Epithelial cell of esophagus (primary cell): ENCODE results near the gene SH3BP5.

Experiments used
- DNase-seq: peaks from one replicate; pipeline ENCODE4 v3.0.0; 2010; ENCODE audit warnings: low read depth
- H3K4me3 ChIP-seq: 2 replicates; pipeline ENCODE4 v1.5.1; 2011; ENCODE audit warnings: mild to moderate bottlenecking, low read length, control low read depth
- TF ChIP-seq, protein P1 (sequence below): IDR thresholded peaks from 2 replicates; pipeline ENCODE4 v1.5.1; 2011; ENCODE audit warnings: low read depth, mild to moderate bottlenecking, low read length, control low read depth, inconsistent platforms; ENCODE audit not compliant: insufficient read depth; ENCODE audit errors: missing control alignments

SH3BP5 gene

DNA sequence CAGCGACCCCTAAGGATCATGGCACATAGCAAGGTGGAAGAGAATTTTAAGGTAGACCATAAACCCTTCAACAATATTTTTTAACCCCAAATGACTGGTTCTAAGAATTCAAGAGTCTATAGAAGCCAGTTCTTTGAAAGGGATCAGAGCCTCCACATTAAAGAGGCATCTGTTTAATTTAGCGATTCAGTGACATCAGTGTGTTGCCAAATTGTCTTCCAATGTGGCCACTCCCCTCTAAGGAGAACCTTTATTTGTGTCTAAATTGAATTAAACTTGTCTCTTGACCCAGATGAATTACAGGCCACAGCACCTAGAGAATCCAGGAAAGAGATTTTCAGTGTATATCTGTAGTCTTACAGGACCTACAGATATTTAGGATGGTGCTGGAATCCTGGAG lies 6.6 kb upstream of the SH3BP5 start:
- TF ChIP-seq, protein P1, sequence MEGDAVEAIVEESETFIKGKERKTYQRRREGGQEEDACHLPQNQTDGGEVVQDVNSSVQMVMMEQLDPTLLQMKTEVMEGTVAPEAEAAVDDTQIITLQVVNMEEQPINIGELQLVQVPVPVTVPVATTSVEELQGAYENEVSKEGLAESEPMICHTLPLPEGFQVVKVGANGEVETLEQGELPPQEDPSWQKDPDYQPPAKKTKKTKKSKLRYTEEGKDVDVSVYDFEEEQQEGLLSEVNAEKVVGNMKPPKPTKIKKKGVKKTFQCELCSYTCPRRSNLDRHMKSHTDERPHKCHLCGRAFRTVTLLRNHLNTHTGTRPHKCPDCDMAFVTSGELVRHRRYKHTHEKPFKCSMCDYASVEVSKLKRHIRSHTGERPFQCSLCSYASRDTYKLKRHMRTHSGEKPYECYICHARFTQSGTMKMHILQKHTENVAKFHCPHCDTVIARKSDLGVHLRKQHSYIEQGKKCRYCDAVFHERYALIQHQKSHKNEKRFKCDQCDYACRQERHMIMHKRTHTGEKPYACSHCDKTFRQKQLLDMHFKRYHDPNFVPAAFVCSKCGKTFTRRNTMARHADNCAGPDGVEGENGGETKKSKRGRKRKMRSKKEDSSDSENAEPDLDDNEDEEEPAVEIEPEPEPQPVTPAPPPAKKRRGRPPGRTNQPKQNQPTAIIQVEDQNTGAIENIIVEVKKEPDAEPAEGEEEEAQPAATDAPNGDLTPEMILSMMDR = no peak
- H3K4me3 ChIP-seq = no peak overlapping the region

DNA sequence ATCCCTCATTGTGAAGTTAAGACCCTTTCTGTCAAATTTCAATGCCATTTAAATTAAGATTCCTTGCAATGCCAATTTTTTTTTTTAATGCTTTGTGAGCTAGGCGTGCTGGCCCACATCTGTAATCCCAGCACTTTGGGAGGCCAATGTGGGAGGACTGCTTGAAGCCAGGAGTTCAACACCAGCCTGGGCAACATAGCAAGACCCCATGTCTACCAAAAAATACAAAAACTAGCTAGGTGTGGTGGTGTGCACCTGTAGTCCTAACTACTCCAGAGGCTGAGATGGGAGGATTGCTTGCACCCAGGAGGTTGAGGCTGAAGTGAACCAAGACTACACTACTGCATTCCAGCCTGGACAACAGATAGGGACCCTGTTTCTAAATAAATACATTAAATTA lies 5.6 kb upstream of the SH3BP5 start:
- TF ChIP-seq, protein P1 = no peak
- no peak overlapping the region for H3K4me3 ChIP-seq
- no peak for DNase-seq

More for the DNA sequence above, 6.6 kb upstream of the SH3BP5 start:
- DNase-seq = no peak

DNA sequence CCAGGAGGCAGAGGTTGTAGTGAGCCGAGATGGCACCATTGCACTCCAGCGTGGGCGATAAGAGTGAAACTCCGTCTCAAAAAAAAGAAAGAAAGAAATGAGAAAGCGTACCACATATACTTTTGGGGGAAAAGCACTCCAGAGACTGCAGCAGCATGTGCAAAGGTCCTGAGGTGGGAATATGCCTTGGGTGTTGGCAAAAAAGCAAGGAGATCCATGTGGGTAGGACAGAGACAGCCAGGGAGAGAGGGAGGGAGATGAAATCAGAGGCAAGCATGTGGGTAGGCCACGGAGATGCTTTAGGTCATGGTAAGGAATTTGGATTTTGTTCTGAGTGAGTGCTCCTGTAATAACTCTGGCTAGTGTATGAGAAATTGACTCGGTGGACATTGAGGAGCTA lies 3.7 kb upstream of the SH3BP5 start:
- TF ChIP-seq, protein P1 = no peak
- DNase-seq = no peak
- H3K4me3 ChIP-seq = no peak overlapping the region

DNA sequence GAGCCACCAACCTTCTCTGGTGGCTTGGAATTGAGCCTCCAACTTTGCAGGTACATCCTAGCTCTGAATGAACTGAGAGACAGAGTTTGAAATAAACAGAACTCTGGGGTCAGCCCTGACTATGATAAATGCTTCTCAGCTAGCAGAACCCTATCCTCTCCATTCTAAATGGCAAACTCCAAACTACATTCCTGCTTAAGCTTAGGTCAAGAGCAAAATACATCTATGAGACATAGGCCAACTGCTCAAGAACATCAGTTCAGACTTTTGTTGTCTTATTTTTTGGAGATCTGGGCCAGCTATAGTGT lies 1.5 kb upstream of the SH3BP5 start:
- no peak for DNase-seq

DNA sequence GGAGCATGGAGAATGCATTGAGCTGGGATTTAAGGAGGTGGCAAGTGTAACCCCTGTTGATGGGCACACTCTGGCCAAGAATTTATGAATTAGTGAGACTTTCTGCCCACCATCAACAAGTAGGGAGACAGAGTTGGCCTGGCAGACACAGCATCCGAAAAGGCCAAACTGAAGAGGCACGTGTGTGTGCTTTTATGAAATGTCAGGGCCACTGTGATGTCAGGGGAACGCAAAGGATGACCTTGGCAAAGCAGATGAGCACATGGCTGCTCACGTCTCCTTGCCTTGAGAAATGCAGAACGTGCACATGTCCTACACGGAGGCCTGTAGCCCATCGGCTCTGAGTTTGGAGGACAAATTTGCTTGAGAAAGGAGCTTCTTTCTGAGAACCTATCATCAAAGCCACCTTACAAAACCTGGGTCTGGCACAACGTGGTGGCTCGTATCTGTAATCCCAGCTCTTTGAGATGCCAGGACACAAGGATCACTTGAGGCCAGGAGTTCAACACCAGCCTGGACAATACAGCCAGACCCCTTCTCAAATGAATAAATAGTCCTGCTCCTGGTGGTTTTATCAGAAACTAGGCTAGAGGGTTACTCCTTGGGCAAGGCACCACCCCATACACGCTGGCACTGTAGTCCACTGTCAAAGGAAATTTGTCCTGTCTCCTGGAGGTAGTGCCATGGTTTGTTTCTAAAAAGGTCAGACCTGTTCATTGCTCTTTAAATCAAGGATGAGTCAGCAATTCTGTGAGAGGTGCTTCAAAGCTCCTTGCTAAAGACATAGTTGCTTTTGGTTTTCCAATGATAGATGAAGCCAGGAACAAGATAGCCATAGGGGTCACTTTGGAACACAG lies 941 bp upstream of the SH3BP5 start:
- H3K4me3 ChIP-seq = no peak overlapping the region
- peak; percentile 13 for DNase-seq
- TF ChIP-seq, protein P1 = no peak

More for the DNA sequence above, 1.5 kb upstream of the SH3BP5 start:
- no peak overlapping the region for H3K4me3 ChIP-seq
- TF ChIP-seq, protein P1 = no peak

DNA sequence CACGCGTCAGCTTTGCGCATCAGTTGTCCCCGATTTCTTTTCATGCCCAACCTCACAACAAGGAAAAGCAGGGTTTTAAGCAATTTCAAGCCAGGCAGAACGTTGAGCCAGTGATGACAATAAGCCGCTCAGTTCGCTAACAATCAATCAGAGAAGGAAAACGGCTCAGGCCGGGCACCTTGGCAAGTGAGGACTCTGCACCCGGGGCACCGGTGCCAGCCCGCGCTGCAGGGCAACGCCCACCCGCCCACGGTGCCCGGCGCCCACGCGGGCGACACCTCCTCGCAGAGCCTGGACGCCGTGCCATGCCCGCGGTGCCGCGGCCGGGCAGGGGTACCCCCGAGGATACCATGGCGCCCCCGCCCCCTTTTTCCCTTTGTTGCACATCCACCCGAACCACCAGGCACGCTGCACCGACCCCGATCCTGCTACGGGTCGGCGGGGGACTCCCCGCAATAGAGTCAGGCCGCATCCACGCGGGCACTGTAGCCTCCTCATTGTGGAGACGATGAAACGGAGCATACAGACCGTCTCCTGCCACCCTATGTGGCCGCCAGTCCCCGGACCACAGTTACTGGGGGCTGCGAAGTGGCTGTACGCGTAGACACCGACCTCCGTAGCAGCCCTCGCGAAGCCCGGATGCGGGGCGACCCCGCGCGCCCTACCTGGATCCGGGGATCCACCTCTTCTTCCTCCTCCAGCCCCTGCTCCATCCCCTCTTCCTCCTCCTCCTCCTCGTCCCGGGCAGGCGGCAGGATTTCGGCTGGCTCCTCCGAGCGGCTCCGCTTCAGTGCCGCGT lies 581 bp downstream of the SH3BP5 start:
- DNase-seq = peak; percentile 15
- peak overlapping the region; percentile 75 for H3K4me3 ChIP-seq
- TF ChIP-seq, protein P1 = no peak
